KMS-11 (cell line): ENCODE results near the gene TTL.

Experiments used
- H2AFZ ChIP-seq: fragments of 200-600 bp; sonication (generic); 2 replicates; pipeline ENCODE4 v1.6.1; 2016; ENCODE audit warnings: antibody characterized with exemption, mixed run types, low read depth
- H3K27ac ChIP-seq: fragments of 200-600 bp; sonication (generic); 2 replicates; pipeline ENCODE4 v1.6.1; 2016; ENCODE audit warnings: mild to moderate bottlenecking, mixed run types
- H3K27me3 ChIP-seq: fragments of 200-600 bp; sonication (generic); 2 replicates; pipeline ENCODE4 v1.6.1; 2017; ENCODE audit warnings: mild to moderate bottlenecking, low read depth, mixed run types, moderate library complexity; ENCODE audit not compliant: insufficient read depth
- H3K36me3 ChIP-seq: fragments of 200-600 bp; sonication (generic); 2 replicates; pipeline ENCODE4 v1.6.1; 2017; ENCODE audit warnings: mild to moderate bottlenecking, mixed run types; ENCODE audit not compliant: insufficient read depth
- H3K4me1 ChIP-seq: fragments of 200-600 bp; sonication (generic); 2 replicates; pipeline ENCODE4 v1.6.1; 2016; ENCODE audit warnings: mild to moderate bottlenecking, low read depth, mixed run types; ENCODE audit not compliant: poor library complexity, severe bottlenecking
- H3K4me2 ChIP-seq: fragments of 200-600 bp; sonication (generic); 2 replicates; pipeline ENCODE4 v1.7.0; 2016; ENCODE audit warnings: mild to moderate bottlenecking, mixed run types
- H3K4me3 ChIP-seq: fragments of 200-600 bp; sonication (generic); IDR thresholded peaks from 2 replicates; pipeline ENCODE4 v1.6.1; 2017; ENCODE audit warnings: low read depth, low read length, mixed read lengths; ENCODE audit not compliant: insufficient read depth
- H3K79me2 ChIP-seq: fragments of 200-600 bp; sonication (generic); 2 replicates; pipeline ENCODE4 v1.6.1; 2016; ENCODE audit warnings: low read depth, mixed run types; ENCODE audit not compliant: insufficient read depth
- H3K9ac ChIP-seq: fragments of 200-600 bp; sonication (generic); 2 replicates; pipeline ENCODE4 v1.6.1; 2016; ENCODE audit warnings: mild to moderate bottlenecking, mixed run types
- H4K20me1 ChIP-seq: fragments of 200-600 bp; sonication (generic); 2 replicates; pipeline ENCODE4 v1.6.1; 2016; ENCODE audit warnings: mild to moderate bottlenecking, mixed run types; ENCODE audit not compliant: insufficient read depth
- CTCF ChIP-seq: fragments of 200-600 bp; sonication (generic); conservative IDR thresholded peaks from 2 replicates; pipeline ENCODE4 v1.6.1; 2017; ENCODE audit warnings: low read depth, mild to moderate bottlenecking, antibody characterized with exemption, low read length, moderate library complexity, mixed read lengths

The TTL gene

GRCh38 chr2:112472547-112473263, 9.3 kb upstream of the TTL start:
- no peaks in the 10 kb centered on the region for H4K20me1 ChIP-seq
- H3K27me3 ChIP-seq, result no peaks in the 10 kb centered on the region
- H3K4me2 ChIP-seq, result no peak overlapping the region
- no peak overlapping the region for H3K4me3 ChIP-seq
- no peak overlapping the region for H3K9ac ChIP-seq
- no peaks in the 10 kb centered on the region for H3K79me2 ChIP-seq
- no peak overlapping the region for H3K27ac ChIP-seq
- H3K4me1 ChIP-seq, result no peaks in the 10 kb centered on the region
- H2AFZ ChIP-seq, result no peak overlapping the region
- TF ChIP-seq CTCF, result no peak
- no peaks in the 10 kb centered on the region for H3K36me3 ChIP-seq

GRCh38 chr2:112474844-112475486, 7.0 kb upstream of the TTL start:
- no peaks in the 10 kb centered on the region for H3K27me3 ChIP-seq
- H3K36me3 ChIP-seq, result no peaks in the 10 kb centered on the region
- no peak overlapping the region for H3K4me2 ChIP-seq
- no peak overlapping the region for H2AFZ ChIP-seq
- H3K27ac ChIP-seq, result no peak overlapping the region
- no peak overlapping the region for H3K9ac ChIP-seq
- no peaks in the 10 kb centered on the region for H3K79me2 ChIP-seq
- H3K4me3 ChIP-seq, result no peak overlapping the region
- no peaks in the 10 kb centered on the region for H3K4me1 ChIP-seq
- H4K20me1 ChIP-seq, result no peaks in the 10 kb centered on the region
- TF ChIP-seq CTCF, result no peak

- Histone ChIP-seq H3K27ac (no peak overlapping the region), H3K79me2 (no peaks in the 10 kb centered on the region), H2AFZ (no peak overlapping the region), H3K4me2 (no peak overlapping the region), H4K20me1 (no peaks in the 10 kb centered on the region), H3K27me3 (no peaks in the 10 kb centered on the region), H3K36me3 (no peaks in the 10 kb centered on the region), H3K9ac (no peak overlapping the region), H3K4me1 (peaks cover 3% of the 10 kb centered on the region), H3K4me3 (no peak overlapping the region)
- TF ChIP-seq CTCF, result no peak
Measured at GRCh38 chr2:112476434-112476833, 5.5 kb upstream of the TTL start.

- no peaks in the 10 kb centered on the region for H3K79me2 ChIP-seq
- H4K20me1 ChIP-seq, result no peaks in the 10 kb centered on the region
- H3K4me2 ChIP-seq, result peak overlapping the region; percentile 72
- no peaks in the 10 kb centered on the region for H3K27me3 ChIP-seq
- H3K27ac ChIP-seq, result peak overlapping the region; percentile 62
- no peak overlapping the region for H3K4me3 ChIP-seq
- H3K4me1 ChIP-seq, result peaks cover 12% of the 10 kb centered on the region
- no peak; the same call in 1 of the 2 replicates for TF ChIP-seq CTCF
- peak overlapping the region; percentile 89 for H2AFZ ChIP-seq
- H3K9ac ChIP-seq, result peak overlapping the region; percentile 41; the same call in 1 of the 2 replicates
- H3K36me3 ChIP-seq, result no peaks in the 10 kb centered on the region
Measured at GRCh38 chr2:112480530-112481049, 1.4 kb upstream of the TTL start.
